Measurements from ENCODE around the gene COMT. TPM values are rescaled to one million over a fixed set of nuclear protein-coding genes. Genes with fewer than 3 reads are reported as not detected.
"Not testable (repeated sequence)": the region's sequence is repeated elsewhere in the genome, so short reads cannot be mapped to it uniquely, and the experiment has no call there.

The COMT gene
- total RNA-seq, 1 donor from 2014 or later = 34.8 TPM

DNA sequence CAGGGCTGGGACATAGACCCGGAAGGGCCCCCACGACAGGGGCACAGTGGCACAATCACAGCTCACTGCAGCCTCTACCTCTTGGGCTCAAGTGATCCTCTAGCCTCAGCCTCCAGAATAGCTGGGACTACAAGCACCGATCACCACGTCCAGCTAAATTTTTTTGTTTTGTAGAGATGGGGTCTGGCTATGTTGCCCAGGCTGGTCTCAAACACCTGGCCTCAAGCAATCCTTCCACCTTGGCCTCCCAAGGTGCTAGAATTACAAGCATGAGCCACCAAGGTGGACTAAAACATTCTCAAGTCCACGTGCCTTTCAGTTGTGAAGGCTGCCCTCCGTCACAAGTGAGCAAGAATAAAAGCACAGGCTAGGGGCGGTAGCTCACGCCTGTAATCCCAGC is 10.1 kb upstream of the COMT start:
- DNase-seq = no peak

DNA sequence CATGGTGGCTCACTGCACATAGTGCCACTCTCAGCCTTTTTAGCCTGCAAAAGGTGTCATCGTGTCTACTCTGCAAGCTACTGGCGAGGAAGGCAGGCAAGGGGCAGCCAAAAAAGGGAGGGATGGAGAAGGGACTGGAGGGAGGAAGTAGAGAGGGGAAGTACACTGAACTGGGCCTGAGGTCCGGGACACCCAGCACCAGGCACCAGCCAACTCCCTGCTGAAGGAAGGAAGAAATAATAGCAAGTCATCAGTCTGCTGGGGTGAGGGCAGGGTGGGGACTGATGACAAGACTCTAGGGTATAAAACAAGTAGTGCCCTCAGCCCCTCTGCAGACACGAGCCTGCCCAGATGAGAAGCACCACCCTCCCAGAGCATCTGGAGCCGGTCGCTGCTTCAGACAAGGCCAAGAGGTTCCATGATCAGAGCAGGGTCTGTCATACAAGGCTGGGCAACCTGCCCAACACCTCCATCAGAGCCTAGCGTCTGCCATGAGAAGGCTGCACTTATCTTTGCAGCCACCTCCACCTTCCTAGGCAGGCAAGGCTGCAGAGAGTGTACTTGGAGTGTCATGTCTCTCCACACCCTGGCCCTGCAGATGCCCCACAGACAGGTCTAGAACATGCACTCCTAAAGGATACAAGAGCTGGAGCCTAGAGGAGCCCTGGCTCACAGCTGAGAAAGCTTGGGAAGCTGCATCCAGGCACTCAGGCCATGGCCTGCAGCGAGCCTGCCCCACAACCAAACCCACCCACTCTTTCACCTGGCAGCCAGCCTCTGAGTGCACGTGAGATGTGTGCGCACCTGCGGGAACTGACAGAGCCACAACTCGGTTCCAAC is 9.0 kb upstream of the COMT start:
- peaks cover 8% of the 10 kb centered on the region for H3K27me3 Mint-ChIP-seq (ENCODE audit: unreplicated experiment)
- peaks cover 14% of the 10 kb centered on the region for H3K36me3 Mint-ChIP-seq (ENCODE audit: unreplicated experiment)
- no peak overlapping the region for H3K4me3 Mint-ChIP-seq (ENCODE audit: unreplicated experiment)
- no peak for DNase-seq
- H3K9me3 Mint-ChIP-seq (ENCODE audit: unreplicated experiment) = peaks cover 10% of the 10 kb centered on the region
- H3K4me1 Mint-ChIP-seq (ENCODE audit: low read depth, unreplicated experiment) = no peaks in the 10 kb centered on the region
- H3K27ac Mint-ChIP-seq (ENCODE audit: unreplicated experiment) = no peak overlapping the region
- TF ChIP-seq, protein P1, sequence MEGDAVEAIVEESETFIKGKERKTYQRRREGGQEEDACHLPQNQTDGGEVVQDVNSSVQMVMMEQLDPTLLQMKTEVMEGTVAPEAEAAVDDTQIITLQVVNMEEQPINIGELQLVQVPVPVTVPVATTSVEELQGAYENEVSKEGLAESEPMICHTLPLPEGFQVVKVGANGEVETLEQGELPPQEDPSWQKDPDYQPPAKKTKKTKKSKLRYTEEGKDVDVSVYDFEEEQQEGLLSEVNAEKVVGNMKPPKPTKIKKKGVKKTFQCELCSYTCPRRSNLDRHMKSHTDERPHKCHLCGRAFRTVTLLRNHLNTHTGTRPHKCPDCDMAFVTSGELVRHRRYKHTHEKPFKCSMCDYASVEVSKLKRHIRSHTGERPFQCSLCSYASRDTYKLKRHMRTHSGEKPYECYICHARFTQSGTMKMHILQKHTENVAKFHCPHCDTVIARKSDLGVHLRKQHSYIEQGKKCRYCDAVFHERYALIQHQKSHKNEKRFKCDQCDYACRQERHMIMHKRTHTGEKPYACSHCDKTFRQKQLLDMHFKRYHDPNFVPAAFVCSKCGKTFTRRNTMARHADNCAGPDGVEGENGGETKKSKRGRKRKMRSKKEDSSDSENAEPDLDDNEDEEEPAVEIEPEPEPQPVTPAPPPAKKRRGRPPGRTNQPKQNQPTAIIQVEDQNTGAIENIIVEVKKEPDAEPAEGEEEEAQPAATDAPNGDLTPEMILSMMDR (IDR thresholded peaks at IDR 0.05; ENCODE audit: partially characterized antibody, unreplicated experiment) = no peak

More for the DNA sequence above, 10.1 kb upstream of the COMT start:
- H3K9me3 Mint-ChIP-seq (ENCODE audit: unreplicated experiment) = peaks cover 10% of the 10 kb centered on the region
- H3K4me1 Mint-ChIP-seq (ENCODE audit: low read depth, unreplicated experiment) = no peaks in the 10 kb centered on the region
- no peak overlapping the region for H3K27ac Mint-ChIP-seq (ENCODE audit: unreplicated experiment)
- H3K36me3 Mint-ChIP-seq (ENCODE audit: unreplicated experiment) = peaks cover 6% of the 10 kb centered on the region
- TF ChIP-seq, protein P1 (IDR thresholded peaks at IDR 0.05; ENCODE audit: partially characterized antibody, unreplicated experiment) = no peak
- H3K4me3 Mint-ChIP-seq (ENCODE audit: unreplicated experiment) = no peak overlapping the region
- peaks cover 8% of the 10 kb centered on the region for H3K27me3 Mint-ChIP-seq (ENCODE audit: unreplicated experiment)

DNA sequence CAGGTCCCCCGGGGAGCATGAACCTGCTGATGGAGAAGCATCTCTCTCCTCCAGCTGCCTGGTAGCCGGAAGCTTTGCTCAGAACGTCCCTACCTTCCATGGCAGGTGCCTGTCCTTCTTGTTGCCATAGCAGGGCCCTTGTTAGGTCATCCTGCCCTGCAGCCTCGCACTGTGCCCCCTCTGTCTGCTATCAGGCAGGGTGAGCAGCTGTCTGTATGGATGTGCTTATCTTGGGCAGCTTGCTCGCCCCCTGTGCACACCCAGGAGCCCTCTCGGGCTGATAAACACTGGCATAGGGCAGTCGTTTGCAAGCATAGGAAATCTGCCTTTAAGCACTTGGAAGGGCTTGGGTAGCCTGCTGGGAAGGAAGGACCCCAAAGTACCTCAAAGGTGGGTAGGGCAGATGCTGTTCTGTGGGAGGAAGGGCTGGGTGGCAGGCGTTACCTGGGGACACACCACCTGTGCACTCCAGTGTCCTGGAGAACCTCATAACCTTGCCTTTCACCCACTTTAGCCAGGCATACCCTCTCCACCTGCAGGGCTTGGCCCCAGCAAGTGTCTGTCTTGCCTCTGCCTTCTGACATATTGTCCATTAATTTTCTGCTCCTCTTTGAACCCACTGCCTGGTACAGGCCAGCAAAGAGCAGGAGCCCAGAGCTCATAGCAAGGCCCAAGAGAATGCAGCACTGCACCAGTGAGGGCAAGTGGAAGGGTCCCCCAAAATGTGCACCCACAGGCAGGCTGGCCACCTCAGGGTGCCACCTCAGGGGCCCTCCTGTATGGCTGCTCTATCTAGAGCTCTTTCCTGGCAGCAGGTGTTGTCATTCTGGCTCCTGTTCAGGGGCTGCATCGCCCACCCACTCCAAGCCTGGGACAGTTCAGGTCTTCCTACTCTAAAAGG is 8.0 kb upstream of the COMT start:
- H3K4me1 Mint-ChIP-seq (ENCODE audit: low read depth, unreplicated experiment) = no peaks in the 10 kb centered on the region
- peaks cover 22% of the 10 kb centered on the region for H3K36me3 Mint-ChIP-seq (ENCODE audit: unreplicated experiment)
- peaks cover 8% of the 10 kb centered on the region for H3K27me3 Mint-ChIP-seq (ENCODE audit: unreplicated experiment)
- no peak overlapping the region for H3K27ac Mint-ChIP-seq (ENCODE audit: unreplicated experiment)
- H3K9me3 Mint-ChIP-seq (ENCODE audit: unreplicated experiment) = peaks cover 10% of the 10 kb centered on the region
- TF ChIP-seq, protein P1 (IDR thresholded peaks at IDR 0.05; ENCODE audit: partially characterized antibody, unreplicated experiment) = no peak
- H3K4me3 Mint-ChIP-seq (ENCODE audit: unreplicated experiment) = no peak overlapping the region
- no peak for DNase-seq

DNA sequence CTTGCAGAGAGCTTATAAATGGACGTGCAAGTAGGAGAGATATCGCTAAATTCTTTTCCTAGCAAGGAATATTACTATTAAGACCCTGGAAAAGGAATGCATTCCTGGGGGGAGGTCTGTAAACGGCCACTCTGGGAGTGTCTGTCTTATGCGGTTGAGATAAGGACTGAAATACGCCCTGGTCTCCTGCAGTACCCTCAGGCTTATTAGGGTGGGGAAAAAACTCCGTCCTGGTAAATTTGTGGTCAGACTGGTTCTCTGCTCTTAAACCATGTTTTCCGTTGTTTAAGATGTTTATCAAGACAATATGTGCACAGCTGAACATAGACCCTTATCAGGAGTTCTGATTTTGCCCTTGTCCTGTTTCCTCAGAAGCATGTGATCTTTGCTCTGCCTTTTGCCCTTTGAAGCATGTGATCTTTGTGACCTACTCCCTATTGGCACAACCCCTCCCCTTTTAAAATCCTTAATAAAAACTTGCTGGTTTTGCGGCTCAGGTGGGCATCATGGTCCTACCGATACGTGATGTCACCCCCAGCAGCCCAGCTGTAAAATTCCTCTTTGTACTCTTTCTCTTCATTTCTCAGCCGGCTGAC is 6.4 kb upstream of the COMT start:
- not testable (repeated sequence) for DNase-seq; H3K4me1 Mint-ChIP-seq (ENCODE audit: low read depth, unreplicated experiment); H3K27me3 Mint-ChIP-seq (ENCODE audit: unreplicated experiment)

DNA sequence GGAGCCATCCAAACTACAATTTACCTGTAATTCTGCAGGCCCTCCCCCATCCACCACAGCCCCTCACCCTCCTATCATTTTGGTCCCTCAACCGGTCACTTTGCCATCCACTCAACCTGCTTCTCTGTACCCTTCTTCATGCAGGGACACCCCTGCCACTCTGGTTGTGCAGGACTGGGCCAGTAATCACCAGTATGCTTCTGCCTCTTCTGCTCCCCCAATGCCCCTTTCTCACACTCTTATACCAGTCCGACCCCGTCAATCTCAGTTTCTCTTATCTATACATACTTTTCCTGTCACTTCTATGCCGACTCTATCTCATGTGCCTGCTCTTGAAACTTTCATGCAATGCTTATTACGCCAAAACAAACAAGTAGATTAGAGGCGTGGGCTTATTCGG is 5.1 kb upstream of the COMT start:
- Mint-ChIP-seq H3K4me1 (ENCODE audit: low read depth, unreplicated experiment) (no peaks in the 10 kb centered on the region), H3K9me3 (ENCODE audit: unreplicated experiment) (peaks cover 10% of the 10 kb centered on the region)

More for the DNA sequence above, 6.4 kb upstream of the COMT start:
- H3K9me3 Mint-ChIP-seq (ENCODE audit: unreplicated experiment); H3K27ac Mint-ChIP-seq (ENCODE audit: unreplicated experiment); H3K4me3 Mint-ChIP-seq (ENCODE audit: unreplicated experiment): not testable (repeated sequence)
- H3K36me3 Mint-ChIP-seq (ENCODE audit: unreplicated experiment) = peaks cover 22% of the 10 kb centered on the region

More for the DNA sequence above, 5.1 kb upstream of the COMT start:
- H3K27me3 Mint-ChIP-seq (ENCODE audit: unreplicated experiment) = peaks cover 10% of the 10 kb centered on the region
- no peak overlapping the region for H3K4me3 Mint-ChIP-seq (ENCODE audit: unreplicated experiment)
- no peak for DNase-seq
- H3K36me3 Mint-ChIP-seq (ENCODE audit: unreplicated experiment) = peaks cover 22% of the 10 kb centered on the region
- H3K27ac Mint-ChIP-seq (ENCODE audit: unreplicated experiment) = no peak overlapping the region
- TF ChIP-seq, protein P1 (IDR thresholded peaks at IDR 0.05; ENCODE audit: partially characterized antibody, unreplicated experiment) = no peak

Measured in glutamatergic neuron (in vitro differentiated cells).